Tibial nerve (tissue), 4 donors: Measurements from ENCODE around the gene RASGRP3.

Experiments used
- EP300 ChIP-seq, 2 donors: sonication (generic); formaldehyde crosslinking; IDR thresholded peaks; one replicate each; pipeline ENCODE4 v1.6.1; 2017; ENCODE audit warnings: antibody characterized with exemption in 2 of 2, mild to moderate bottlenecking in 1 of 2
- POLR2A ChIP-seq, 2 donors: fragments of 450-650 bp; IDR thresholded peaks; one replicate each; pipeline ENCODE4 v1.6.1; 2017; ENCODE audit warnings: antibody characterized with exemption in 2 of 2, mild to moderate bottlenecking in 2 of 2, moderate library complexity in 2 of 2
- TF ChIP-seq, protein P1 (sequence below), 5 experiments: fragments of 200-600 bp in 3 of 5; fragments of 450-650 bp in 2 of 5; sonication (generic) in 3 of 5; IDR thresholded peaks; one replicate each; pipeline ENCODE4 v1.5.1; 2016 to 2019; ENCODE audit warnings: antibody characterized with exemption in 5 of 5, mild to moderate bottlenecking in 3 of 5, moderate library complexity in 2 of 5

DNA sequence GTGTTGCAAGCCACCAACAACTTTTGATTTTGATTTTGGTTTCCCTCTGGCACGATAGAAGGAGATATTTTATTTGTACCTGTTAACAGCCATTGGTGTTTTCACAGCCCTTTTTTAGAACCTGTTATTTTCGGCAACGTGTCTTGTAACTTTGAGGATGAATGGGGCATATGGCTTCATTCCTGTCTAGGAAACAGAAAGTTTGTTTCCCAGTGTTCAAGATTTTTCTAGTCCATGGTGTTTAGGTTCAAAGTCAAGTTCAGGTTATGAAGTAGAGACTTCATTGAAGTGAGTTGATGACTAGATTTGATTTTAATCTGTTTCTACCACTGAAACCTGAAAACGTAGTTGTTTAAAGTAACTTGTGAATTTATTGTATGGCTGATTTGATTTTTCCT is 343 bp downstream of the RASGRP3 start:
- TF ChIP-seq, protein P1, sequence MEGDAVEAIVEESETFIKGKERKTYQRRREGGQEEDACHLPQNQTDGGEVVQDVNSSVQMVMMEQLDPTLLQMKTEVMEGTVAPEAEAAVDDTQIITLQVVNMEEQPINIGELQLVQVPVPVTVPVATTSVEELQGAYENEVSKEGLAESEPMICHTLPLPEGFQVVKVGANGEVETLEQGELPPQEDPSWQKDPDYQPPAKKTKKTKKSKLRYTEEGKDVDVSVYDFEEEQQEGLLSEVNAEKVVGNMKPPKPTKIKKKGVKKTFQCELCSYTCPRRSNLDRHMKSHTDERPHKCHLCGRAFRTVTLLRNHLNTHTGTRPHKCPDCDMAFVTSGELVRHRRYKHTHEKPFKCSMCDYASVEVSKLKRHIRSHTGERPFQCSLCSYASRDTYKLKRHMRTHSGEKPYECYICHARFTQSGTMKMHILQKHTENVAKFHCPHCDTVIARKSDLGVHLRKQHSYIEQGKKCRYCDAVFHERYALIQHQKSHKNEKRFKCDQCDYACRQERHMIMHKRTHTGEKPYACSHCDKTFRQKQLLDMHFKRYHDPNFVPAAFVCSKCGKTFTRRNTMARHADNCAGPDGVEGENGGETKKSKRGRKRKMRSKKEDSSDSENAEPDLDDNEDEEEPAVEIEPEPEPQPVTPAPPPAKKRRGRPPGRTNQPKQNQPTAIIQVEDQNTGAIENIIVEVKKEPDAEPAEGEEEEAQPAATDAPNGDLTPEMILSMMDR (IDR thresholded peaks at IDR 0.05) = no peak
- TF ChIP-seq EP300 (IDR thresholded peaks at IDR 0.05) = no peak
- no peak for TF ChIP-seq POLR2A (IDR thresholded peaks at IDR 0.05)
